ENCODE results near the gene TP53BP1.

GRCh38 chr15:43483297-43484128 lies 9.4 kb downstream of the TP53BP1 start:
- TF ChIP-seq, protein P1, sequence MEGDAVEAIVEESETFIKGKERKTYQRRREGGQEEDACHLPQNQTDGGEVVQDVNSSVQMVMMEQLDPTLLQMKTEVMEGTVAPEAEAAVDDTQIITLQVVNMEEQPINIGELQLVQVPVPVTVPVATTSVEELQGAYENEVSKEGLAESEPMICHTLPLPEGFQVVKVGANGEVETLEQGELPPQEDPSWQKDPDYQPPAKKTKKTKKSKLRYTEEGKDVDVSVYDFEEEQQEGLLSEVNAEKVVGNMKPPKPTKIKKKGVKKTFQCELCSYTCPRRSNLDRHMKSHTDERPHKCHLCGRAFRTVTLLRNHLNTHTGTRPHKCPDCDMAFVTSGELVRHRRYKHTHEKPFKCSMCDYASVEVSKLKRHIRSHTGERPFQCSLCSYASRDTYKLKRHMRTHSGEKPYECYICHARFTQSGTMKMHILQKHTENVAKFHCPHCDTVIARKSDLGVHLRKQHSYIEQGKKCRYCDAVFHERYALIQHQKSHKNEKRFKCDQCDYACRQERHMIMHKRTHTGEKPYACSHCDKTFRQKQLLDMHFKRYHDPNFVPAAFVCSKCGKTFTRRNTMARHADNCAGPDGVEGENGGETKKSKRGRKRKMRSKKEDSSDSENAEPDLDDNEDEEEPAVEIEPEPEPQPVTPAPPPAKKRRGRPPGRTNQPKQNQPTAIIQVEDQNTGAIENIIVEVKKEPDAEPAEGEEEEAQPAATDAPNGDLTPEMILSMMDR (IDR thresholded peaks at IDR 0.05 in 4 of 5, conservative IDR thresholded peaks at IDR 0.05 in 1 of 5), result peak in 3 of 5 experiments; percentile 10 to 37 (median 26)
- no peak for TF ChIP-seq POLR2A (IDR thresholded peaks at IDR 0.05)
